NCI-H2196 treated with DMSO at 0.1 percent for 48 hours (cell line): Measurements from ENCODE around the gene FN3KRP.
A peak's percentile ranks its signal among the peaks of the same experiment; 100 is the strongest.

Experiments
- DNase-seq: peaks from one replicate; lab custom pipeline; 2025; ENCODE audit not compliant: unreplicated experiment; lab: John Stamatoyannopoulos, UW

FN3KRP gene

GRCh38 chr17:82705756-82706155 is 10.8 kb upstream of the FN3KRP start:
- no peak for DNase-seq

GRCh38 chr17:82709024-82709675 is 7.4 kb upstream of the FN3KRP start:
- DNase-seq, result no peak

- DNase-seq, result no peak
These were observed 6.6 kb upstream of the FN3KRP start for GRCh38 chr17:82709676-82710498.

GRCh38 chr17:82710499-82711232 is 5.8 kb upstream of the FN3KRP start:
- no peak for DNase-seq

- no peak for DNase-seq
These were observed 3.3 kb upstream of the FN3KRP start for GRCh38 chr17:82713071-82713723.

- DNase-seq, result peak; percentile 31
These were observed 2.6 kb downstream of the FN3KRP start for GRCh38 chr17:82718986-82719685.

GRCh38 chr17:82720204-82720603 is 3.7 kb downstream of the FN3KRP start:
- no peak for DNase-seq

GRCh38 chr17:82722341-82723013 is 6.0 kb downstream of the FN3KRP start:
- no peak for DNase-seq

GRCh38 chr17:82723169-82723807 is 6.8 kb downstream of the FN3KRP start:
- DNase-seq, result no peak

GRCh38 chr17:82726427-82726826 is 9.9 kb downstream of the FN3KRP start:
- DNase-seq, result no peak

GRCh38 chr17:82729479-82730260 is 13.2 kb downstream of the FN3KRP start:
- DNase-seq, result no peak

GRCh38 chr17:82732118-82732743 is 15.7 kb downstream of the FN3KRP start:
- DNase-seq, result no peak

GRCh38 chr17:82734987-82735866 is 18.7 kb downstream of the FN3KRP start, which contains the start of gene FN3K:
Gene FN3K (plus strand): TSS chr17:82735615. CDS start chr17:82735637, 22 bp downstream.
- peak; percentile 84 for DNase-seq

GRCh38 chr17:82736511-82737185 is 20.1 kb downstream of the FN3KRP start:
- DNase-seq, result no peak

GRCh38 chr17:82737967-82738877 is 21.7 kb downstream of the FN3KRP start:
- peak; percentile 89 for DNase-seq
